Measurements from ENCODE around the gene TC2N.

- TF ChIP-seq CTCF (IDR thresholded peaks at IDR 0.05; ENCODE audit: extremely low read depth in 1 of 2, insufficient read depth in 1 of 2, low read depth in 1 of 2, low read length in 2 of 2) (no peak), POLR2A (IDR thresholded peaks at IDR 0.05; ENCODE audit: low read depth, low read length) (no peak), EZH2 (IDR thresholded peaks at IDR 0.05; ENCODE audit: borderline replicate concordance, low read depth, low read length, severe bottlenecking) (no peak), FOS (IDR thresholded peaks at IDR 0.05; ENCODE audit: borderline replicate concordance, insufficient read depth, low read length) (no peak), POLR2AphosphoS5 (IDR thresholded peaks at IDR 0.05; ENCODE audit: insufficient read depth, low read depth, low read length) (no peak), MYC (IDR thresholded peaks at IDR 0.05; ENCODE audit: low read depth, low read length) (no peak)
These were observed 39.0 kb upstream of the TC2N start for GRCh38 chr14:91906374-91906773.

All from endothelial cell of umbilical vein (primary cell).